Neural crest cell (in vitro differentiated cells): Measurements from ENCODE around the gene PHOX2A. TPM values are rescaled to one million over a fixed set of nuclear protein-coding genes. Genes with fewer than 3 reads are reported as not detected.
A peak's percentile ranks its signal among the peaks of the same experiment; 100 is the strongest.
"Not testable (repeated sequence)": the region's sequence is repeated elsewhere in the genome, so short reads cannot be mapped to it uniquely, and the experiment has no call there.

ENCODE experiments used
- DNase-seq: peaks from one replicate; pipeline ENCODE4 v3.0.0; 2021; ENCODE audit warnings: low read depth, mixed read lengths, low spot score
- H3K27ac Mint-ChIP-seq: one replicate; pipeline ENCODE4 v1.8.0; 2021; ENCODE audit warnings: mild to moderate bottlenecking, mixed read lengths; ENCODE audit not compliant: unreplicated experiment
- H3K27me3 Mint-ChIP-seq: 2 replicates; pipeline ENCODE4 v1.8.0; 2021; ENCODE audit warnings: low read depth, mild to moderate bottlenecking, mixed read lengths
- H3K36me3 Mint-ChIP-seq: 2 replicates; pipeline ENCODE4 v1.8.0; 2021; ENCODE audit warnings: low read depth, mild to moderate bottlenecking, mixed read lengths
- H3K4me1 Mint-ChIP-seq: 2 replicates; pipeline ENCODE4 v1.8.0; 2021; ENCODE audit warnings: mixed read lengths
- H3K4me3 Mint-ChIP-seq: one replicate; pipeline ENCODE4 v1.8.0; 2021; ENCODE audit warnings: mild to moderate bottlenecking, mixed read lengths
- H3K9me3 Mint-ChIP-seq: 2 replicates; pipeline ENCODE4 v1.8.0; 2021; ENCODE audit warnings: mixed read lengths
- long read RNA-seq: library from polyadenylated mRNA; unstranded; transcript quantifications from one replicate; pipeline ENCODE4 v2.0.0, GENCODE V29; 2020
- total RNA-seq: library from RNA; stranded (reverse); gene quantifications from 2 replicates; pipeline ENCODE4 v1.2.1, GENCODE V29; 2021
- TF ChIP-seq, protein P1 (sequence below): fragments of 200-600 bp; sonication (generic); conservative IDR thresholded peaks from 2 replicates; pipeline ENCODE4 v1.5.0; 2021; ENCODE audit warnings: antibody characterized with exemption, mild to moderate bottlenecking

The PHOX2A gene
- total RNA-seq, result 5.1 and 5.6 TPM in 2 replicates
- long read RNA-seq, result 0 reads

- DNase-seq, result peak; percentile 28
- Mint-ChIP-seq H3K4me3 (peak within 1 kb of the TSS; percentile 81), H3K36me3 (peaks cover 13% of the 10 kb centered on the region), H3K27me3 (peaks cover 49% of the 10 kb centered on the region), H3K27ac (no peak within 1 kb of the TSS), H3K9me3 (no peaks in the 10 kb centered on the region), H3K4me1 (peaks cover 22% of the 10 kb centered on the region)
- TF ChIP-seq, protein P1, sequence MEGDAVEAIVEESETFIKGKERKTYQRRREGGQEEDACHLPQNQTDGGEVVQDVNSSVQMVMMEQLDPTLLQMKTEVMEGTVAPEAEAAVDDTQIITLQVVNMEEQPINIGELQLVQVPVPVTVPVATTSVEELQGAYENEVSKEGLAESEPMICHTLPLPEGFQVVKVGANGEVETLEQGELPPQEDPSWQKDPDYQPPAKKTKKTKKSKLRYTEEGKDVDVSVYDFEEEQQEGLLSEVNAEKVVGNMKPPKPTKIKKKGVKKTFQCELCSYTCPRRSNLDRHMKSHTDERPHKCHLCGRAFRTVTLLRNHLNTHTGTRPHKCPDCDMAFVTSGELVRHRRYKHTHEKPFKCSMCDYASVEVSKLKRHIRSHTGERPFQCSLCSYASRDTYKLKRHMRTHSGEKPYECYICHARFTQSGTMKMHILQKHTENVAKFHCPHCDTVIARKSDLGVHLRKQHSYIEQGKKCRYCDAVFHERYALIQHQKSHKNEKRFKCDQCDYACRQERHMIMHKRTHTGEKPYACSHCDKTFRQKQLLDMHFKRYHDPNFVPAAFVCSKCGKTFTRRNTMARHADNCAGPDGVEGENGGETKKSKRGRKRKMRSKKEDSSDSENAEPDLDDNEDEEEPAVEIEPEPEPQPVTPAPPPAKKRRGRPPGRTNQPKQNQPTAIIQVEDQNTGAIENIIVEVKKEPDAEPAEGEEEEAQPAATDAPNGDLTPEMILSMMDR, result no peak
Measured at GRCh38 chr11:72244060-72244360, at the start of gene PHOX2A. TSS of gene PHOX2A (minus strand) at chr11:72244176. CDS start at chr11:72244004, 172 bp downstream.

DNA sequence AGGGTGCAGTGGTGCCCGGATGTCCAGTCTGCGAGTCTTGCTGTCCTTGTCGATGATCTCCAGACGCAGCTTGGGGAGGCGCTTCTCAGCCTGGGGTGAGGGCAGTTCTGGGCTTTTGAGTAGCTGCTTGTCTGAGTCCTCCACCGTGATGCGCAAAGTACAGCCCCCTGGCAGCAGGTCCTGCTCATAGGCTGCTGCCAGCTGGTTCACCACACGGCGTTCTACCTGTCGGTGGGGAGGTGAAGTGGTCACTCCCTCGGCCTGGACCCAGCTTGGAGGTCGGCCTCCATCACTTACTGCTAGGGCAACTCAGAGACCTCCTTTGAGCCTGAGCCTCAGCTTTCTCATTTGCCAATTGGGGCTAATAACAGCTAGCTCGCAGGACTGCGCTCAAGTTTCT, 49.4 kb upstream of the PHOX2A start:
- Mint-ChIP-seq H3K27ac (no peak overlapping the region), H3K27me3 (no peaks in the 10 kb centered on the region)
- DNase-seq, result no peak

DNA sequence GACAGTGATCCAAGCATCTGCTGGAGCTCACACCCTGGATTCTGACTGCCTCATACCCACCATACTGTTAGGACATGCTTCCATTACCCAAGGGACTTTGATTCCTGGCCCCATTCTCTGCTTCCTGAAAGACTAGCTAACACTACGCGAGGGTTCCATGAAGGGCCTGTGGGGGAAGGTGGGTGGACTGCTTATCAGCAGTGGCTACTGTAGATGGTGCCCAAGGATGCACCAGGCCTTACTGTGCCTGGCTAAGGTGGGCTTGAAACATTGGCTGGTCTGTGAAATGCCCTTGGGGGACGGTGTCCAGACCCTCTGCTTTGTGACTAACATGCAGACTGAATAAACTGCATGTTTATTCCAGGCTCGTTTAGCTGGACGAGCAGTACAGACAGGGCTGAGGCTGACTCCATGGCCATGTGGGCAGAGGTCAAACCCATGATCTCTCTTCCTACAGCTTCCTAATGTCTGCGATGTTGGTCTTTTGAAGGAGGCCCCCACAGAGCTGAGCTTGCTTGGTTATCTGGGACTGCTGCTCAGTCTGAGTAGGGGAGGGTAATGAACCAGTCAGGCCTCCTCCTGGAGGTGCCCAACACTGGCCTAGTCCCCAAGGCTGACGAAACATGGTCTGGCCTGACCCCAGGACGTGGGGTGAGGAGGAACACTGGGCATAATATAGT, 48.3 kb upstream of the PHOX2A start:
- Mint-ChIP-seq H3K36me3 (peaks cover 7% of the 10 kb centered on the region), H3K27ac (peak overlapping the region; percentile 90), H3K4me3 (no peak overlapping the region), H3K4me1 (no peaks in the 10 kb centered on the region), H3K9me3 (no peaks in the 10 kb centered on the region), H3K27me3 (no peaks in the 10 kb centered on the region)
- DNase-seq, result no peak
- TF ChIP-seq, protein P1, result no peak

More for the DNA sequence above, 49.4 kb upstream of the PHOX2A start:
- Mint-ChIP-seq H3K36me3 (peaks cover 7% of the 10 kb centered on the region), H3K9me3 (no peaks in the 10 kb centered on the region), H3K4me1 (no peaks in the 10 kb centered on the region), H3K4me3 (no peak overlapping the region)
- TF ChIP-seq, protein P1, result no peak

- H3K4me1 Mint-ChIP-seq, H3K4me3 Mint-ChIP-seq, H3K36me3 Mint-ChIP-seq, H3K27ac Mint-ChIP-seq, DNase-seq, H3K9me3 Mint-ChIP-seq, H3K27me3 Mint-ChIP-seq: not testable (repeated sequence)
- TF ChIP-seq, protein P1, result peak; percentile 56
Measured at GRCh38 chr11:72290741-72291140, 46.8 kb upstream of the PHOX2A start.

DNA sequence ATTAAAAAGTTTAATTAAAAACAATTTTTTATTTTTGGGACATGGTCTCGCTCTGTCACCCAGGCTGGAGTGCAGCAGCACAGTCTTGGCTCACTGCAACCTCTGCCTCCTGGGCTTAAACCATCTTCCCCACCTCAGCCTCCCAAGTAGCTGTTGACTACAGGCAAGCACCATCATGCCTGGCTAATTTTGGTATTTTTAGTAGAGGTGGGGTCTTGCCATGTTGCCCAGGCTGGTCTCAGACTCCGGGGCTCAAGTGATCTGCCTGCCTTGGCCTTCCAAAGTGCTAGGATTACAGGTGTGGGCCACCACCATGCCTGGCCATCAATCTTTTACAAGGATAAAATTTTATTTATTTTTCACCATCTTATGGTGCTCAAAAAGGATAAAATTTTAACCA, 43.3 kb upstream of the PHOX2A start:
- H3K27ac Mint-ChIP-seq, result no peak overlapping the region
- TF ChIP-seq, protein P1, result no peak
- H3K27me3 Mint-ChIP-seq, result peaks cover 12% of the 10 kb centered on the region
- H3K4me1 Mint-ChIP-seq, result no peaks in the 10 kb centered on the region
- no peaks in the 10 kb centered on the region for H3K9me3 Mint-ChIP-seq
- no peak overlapping the region for H3K4me3 Mint-ChIP-seq
- DNase-seq, result no peak
- no peaks in the 10 kb centered on the region for H3K36me3 Mint-ChIP-seq
